Measurements from ENCODE around the gene G0S2.

DNA sequence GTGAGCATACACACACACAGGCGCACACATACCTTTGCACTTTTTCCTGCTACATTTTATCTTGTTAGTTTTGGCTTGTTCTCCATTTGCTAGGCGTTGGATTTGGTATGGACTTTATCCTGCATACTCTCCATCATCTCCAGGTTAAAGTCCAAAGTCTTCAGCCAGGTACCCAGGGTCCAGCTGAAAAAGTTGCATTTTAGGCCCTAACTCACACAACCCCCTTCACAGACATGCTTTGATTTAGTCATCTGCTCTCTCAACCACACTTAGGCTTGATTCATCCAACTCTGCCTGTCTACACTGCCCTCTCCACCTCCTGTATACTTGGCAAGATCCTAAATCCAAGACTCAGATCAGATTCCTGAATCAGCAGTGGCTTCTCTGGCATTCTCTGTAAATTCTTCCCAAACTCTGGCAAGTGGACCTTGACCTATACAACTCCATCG is 12.3 kb upstream of the G0S2 start:
- TF ChIP-seq SPI1 (IDR thresholded peaks at IDR 0.05; ENCODE audit: borderline replicate concordance, low read depth), result no peak
- TF ChIP-seq, protein P1, sequence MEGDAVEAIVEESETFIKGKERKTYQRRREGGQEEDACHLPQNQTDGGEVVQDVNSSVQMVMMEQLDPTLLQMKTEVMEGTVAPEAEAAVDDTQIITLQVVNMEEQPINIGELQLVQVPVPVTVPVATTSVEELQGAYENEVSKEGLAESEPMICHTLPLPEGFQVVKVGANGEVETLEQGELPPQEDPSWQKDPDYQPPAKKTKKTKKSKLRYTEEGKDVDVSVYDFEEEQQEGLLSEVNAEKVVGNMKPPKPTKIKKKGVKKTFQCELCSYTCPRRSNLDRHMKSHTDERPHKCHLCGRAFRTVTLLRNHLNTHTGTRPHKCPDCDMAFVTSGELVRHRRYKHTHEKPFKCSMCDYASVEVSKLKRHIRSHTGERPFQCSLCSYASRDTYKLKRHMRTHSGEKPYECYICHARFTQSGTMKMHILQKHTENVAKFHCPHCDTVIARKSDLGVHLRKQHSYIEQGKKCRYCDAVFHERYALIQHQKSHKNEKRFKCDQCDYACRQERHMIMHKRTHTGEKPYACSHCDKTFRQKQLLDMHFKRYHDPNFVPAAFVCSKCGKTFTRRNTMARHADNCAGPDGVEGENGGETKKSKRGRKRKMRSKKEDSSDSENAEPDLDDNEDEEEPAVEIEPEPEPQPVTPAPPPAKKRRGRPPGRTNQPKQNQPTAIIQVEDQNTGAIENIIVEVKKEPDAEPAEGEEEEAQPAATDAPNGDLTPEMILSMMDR (IDR thresholded peaks at IDR 0.05; ENCODE audit: insufficient read depth, low read length), result no peak
- TF ChIP-seq POLR2AphosphoS5 (IDR thresholded peaks at IDR 0.05; ENCODE audit: low read depth), result no peak
- TF ChIP-seq, protein P2, sequence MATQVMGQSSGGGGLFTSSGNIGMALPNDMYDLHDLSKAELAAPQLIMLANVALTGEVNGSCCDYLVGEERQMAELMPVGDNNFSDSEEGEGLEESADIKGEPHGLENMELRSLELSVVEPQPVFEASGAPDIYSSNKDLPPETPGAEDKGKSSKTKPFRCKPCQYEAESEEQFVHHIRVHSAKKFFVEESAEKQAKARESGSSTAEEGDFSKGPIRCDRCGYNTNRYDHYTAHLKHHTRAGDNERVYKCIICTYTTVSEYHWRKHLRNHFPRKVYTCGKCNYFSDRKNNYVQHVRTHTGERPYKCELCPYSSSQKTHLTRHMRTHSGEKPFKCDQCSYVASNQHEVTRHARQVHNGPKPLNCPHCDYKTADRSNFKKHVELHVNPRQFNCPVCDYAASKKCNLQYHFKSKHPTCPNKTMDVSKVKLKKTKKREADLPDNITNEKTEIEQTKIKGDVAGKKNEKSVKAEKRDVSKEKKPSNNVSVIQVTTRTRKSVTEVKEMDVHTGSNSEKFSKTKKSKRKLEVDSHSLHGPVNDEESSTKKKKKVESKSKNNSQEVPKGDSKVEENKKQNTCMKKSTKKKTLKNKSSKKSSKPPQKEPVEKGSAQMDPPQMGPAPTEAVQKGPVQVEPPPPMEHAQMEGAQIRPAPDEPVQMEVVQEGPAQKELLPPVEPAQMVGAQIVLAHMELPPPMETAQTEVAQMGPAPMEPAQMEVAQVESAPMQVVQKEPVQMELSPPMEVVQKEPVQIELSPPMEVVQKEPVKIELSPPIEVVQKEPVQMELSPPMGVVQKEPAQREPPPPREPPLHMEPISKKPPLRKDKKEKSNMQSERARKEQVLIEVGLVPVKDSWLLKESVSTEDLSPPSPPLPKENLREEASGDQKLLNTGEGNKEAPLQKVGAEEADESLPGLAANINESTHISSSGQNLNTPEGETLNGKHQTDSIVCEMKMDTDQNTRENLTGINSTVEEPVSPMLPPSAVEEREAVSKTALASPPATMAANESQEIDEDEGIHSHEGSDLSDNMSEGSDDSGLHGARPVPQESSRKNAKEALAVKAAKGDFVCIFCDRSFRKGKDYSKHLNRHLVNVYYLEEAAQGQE (IDR thresholded peaks at IDR 0.05; ENCODE audit: insufficient replicate concordance, low read depth), result no peak

All from HL-60 (cell line).